ENCODE measurements around the gene SPPL2B. TPM values are rescaled to one million over a fixed set of nuclear protein-coding genes. Genes with fewer than 3 reads are reported as not detected.
A peak's percentile ranks its signal among the peaks of the same experiment; 100 is the strongest.

SPPL2B gene
- total and polyA plus RNA-seq, 7 donors, result 11.4 to 38.0 (median 22.1) TPM

- peak; percentile 78 to 89 (median 87) for ATAC-seq
- H3K36me3 ChIP-seq (ENCODE audit: insufficient read depth in 1 of 2, low read depth in 1 of 2), result no peaks in the 10 kb centered on the region
- no peaks in the 10 kb centered on the region for H3K9me3 ChIP-seq
- no peak overlapping the region for H3K27ac ChIP-seq
- DNase-seq, result peak; percentile 55 to 81
- 28 to 32% (median 30%) methylated on average over 50 to 62 of the region's 62 CpGs for WGBS, 3 donors
- intact Hi-C loops (cut with DNase I), result no loop called here
- peaks cover 0 to 13% (median 3%) of the 10 kb centered on the region in 3 donors for H3K27me3 ChIP-seq (ENCODE audit: insufficient read depth in 3 of 3, low read length in 2 of 3)
- peaks cover 9% of the 10 kb centered on the region for H3K4me1 ChIP-seq
- no peak for TF ChIP-seq CTCF (IDR thresholded peaks at IDR 0.05)
- H3K4me3 ChIP-seq, result peak overlapping the region; percentile 30
Measured at GRCh38 chr19:2302319-2303210, 25.9 kb upstream of the SPPL2B start.

DNA sequence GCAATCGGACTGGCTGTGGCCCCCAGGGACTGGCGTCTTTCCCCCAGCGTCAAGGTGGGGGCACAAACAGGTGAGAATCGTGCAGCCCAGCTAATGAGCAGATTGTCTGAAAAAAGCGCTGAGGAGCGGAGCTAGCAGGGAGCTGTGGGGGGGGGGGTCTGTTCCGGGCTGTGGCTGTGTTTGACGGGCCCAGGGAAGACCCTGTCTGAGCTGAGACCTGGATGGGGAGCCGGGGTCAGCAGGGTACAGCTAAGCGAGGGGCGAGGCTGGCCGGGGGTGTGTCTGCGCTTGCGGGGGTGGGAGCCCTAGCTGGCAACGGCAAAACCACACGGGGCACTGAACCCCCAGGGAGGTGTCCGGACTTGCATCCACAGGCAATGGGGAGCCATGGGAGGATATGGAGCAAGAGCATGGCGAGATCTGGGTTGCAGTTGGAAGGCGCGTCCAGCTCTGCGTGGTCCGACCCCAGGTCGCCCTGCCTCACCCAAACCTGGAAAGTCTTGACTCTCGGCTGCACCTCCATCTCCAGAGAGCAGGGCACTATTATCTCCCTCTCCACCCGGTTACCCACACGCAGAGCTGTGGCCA is 25.2 kb upstream of the SPPL2B start:
- TF ChIP-seq CTCF (IDR thresholded peaks at IDR 0.05), result no peak
- WGBS, 3 donors, result 83 to 88% (median 87%) methylated on average over 26 of the region's 26 CpGs

DNA sequence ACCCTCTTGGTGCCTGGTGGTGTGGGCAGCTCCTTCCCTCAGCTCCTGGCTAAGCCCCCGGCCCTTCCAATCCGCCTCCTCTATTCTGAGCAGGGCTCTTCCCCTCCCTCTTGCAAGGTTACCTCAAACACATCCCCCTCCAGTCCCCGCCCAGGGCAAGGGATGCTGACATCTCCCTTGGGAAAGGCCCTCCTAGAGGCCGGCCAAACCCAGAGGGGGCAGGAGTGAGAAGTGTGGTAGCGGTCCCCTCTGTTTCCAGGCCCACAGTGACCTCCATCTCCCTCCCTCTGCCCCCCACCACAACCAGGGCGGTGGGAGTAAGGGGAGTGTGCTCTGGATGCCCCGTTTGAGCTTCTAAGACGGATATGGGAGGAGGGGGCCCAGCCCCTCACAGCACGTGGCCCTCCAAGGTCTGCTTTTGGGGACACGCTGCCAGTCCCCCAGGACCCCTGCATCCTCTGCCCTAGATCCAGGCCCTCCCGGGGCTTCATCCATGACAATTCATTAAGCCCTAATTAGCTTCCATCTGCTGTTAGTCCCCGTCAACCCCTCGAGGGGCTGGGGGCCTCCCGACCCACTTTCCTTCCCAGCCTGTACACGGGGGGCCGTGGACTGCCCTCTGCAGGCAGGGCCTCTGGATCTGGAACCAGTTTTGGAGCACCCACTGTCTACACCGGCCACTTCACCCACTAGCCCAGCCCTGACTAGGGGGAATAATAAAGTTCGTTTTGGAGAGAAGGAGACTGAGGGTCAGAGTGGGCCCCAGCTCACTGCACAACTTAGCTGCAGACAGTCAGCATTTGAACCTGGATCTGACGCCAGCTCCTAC is 22.8 kb upstream of the SPPL2B start:
- Histone ChIP-seq H3K27me3 (ENCODE audit: insufficient read depth in 3 of 3, low read length in 2 of 3) (peaks cover 0 to 16% (median 5%) of the 10 kb centered on the region in 3 donors), H3K36me3 (ENCODE audit: insufficient read depth in 1 of 2, low read depth in 1 of 2) (no peaks in the 10 kb centered on the region), H3K27ac (no peak overlapping the region), H3K9me3 (no peaks in the 10 kb centered on the region), H3K4me1 (peaks cover 9% of the 10 kb centered on the region), H3K4me3 (no peak overlapping the region)
- WGBS, 3 donors, result 74 to 80% (median 76%) methylated on average over 18 to 19 of the region's 19 CpGs
- ATAC-seq (no peak), DNase-seq (no peak)
- TF ChIP-seq CTCF (IDR thresholded peaks at IDR 0.05), result no peak
- intact Hi-C loops (cut with DNase I), result no loop called here

More for the DNA sequence above, 25.2 kb upstream of the SPPL2B start:
- H3K9me3 ChIP-seq, result no peaks in the 10 kb centered on the region
- no peaks in the 10 kb centered on the region for H3K36me3 ChIP-seq (ENCODE audit: insufficient read depth in 1 of 2, low read depth in 1 of 2)
- H3K4me1 ChIP-seq, result peaks cover 9% of the 10 kb centered on the region
- no peak overlapping the region for H3K4me3 ChIP-seq
- intact Hi-C loops (cut with DNase I), result no loop called here
- no peak overlapping the region for H3K27ac ChIP-seq
- DNase-seq, result no peak
- H3K27me3 ChIP-seq (ENCODE audit: insufficient read depth in 3 of 3, low read length in 2 of 3), result peaks cover 0 to 16% (median 4%) of the 10 kb centered on the region in 3 donors
- no peak for ATAC-seq

GRCh38 chr19:2306281-2306806 is 22.1 kb upstream of the SPPL2B start:
- Histone ChIP-seq H3K27me3 (ENCODE audit: insufficient read depth in 3 of 3, low read length in 2 of 3) (peaks cover 0 to 16% (median 5%) of the 10 kb centered on the region in 3 donors), H3K27ac (no peak overlapping the region), H3K36me3 (ENCODE audit: insufficient read depth in 1 of 2, low read depth in 1 of 2) (no peaks in the 10 kb centered on the region), H3K9me3 (no peaks in the 10 kb centered on the region), H3K4me1 (peaks cover 9% of the 10 kb centered on the region), H3K4me3 (no peak overlapping the region)
- TF ChIP-seq CTCF (IDR thresholded peaks at IDR 0.05), result no peak
- DNase-seq (no peak), ATAC-seq (no peak)
- 75 to 84% (median 77%) methylated on average over 19 of the region's 19 CpGs for WGBS, 3 donors
- intact Hi-C loops (cut with DNase I), result no loop called here
